Measurements from ENCODE around the gene CCDC9B.

The CCDC9B gene

GRCh38 chr15:40340740-40341400 lies at the start of gene CCDC9B:
CCDC9B (minus strand) TSS chr15:40340939; CDS start chr15:40340819, 120 bp downstream.
- Histone ChIP-seq H3K27ac (ENCODE audit: low read length) (no peak within 1 kb of the TSS), H3K9me3 (ENCODE audit: insufficient read depth, low read depth, low read length) (no peaks in the 10 kb centered on the region), H3K27me3 (ENCODE audit: insufficient read depth, low read length) (peaks cover 9% of the 10 kb centered on the region; the same call in 1 of the 2 replicates), H3K4me1 (ENCODE audit: insufficient read depth, low read length) (peaks cover 7% of the 10 kb centered on the region; the same call in 1 of the 2 replicates), H3K36me3 (ENCODE audit: insufficient read depth, low read depth, low read length) (no peaks in the 10 kb centered on the region), H3K9ac (ENCODE audit: low read depth, low read length) (peak within 1 kb of the TSS; percentile 32; the same call in 1 of the 2 replicates), H3K4me3 (ENCODE audit: low read length) (no peak within 1 kb of the TSS)

GRCh38 chr15:40389824-40390595 lies 49.3 kb upstream of the CCDC9B start:
- H3K4me1 ChIP-seq (ENCODE audit: insufficient read depth, low read length) = no peaks in the 10 kb centered on the region
- H3K4me3 ChIP-seq (ENCODE audit: low read length) = no peak overlapping the region
- no peaks in the 10 kb centered on the region for H3K27me3 ChIP-seq (ENCODE audit: insufficient read depth, low read length)
- peaks cover 93% of the 10 kb centered on the region for H3K36me3 ChIP-seq (ENCODE audit: insufficient read depth, low read depth, low read length)
- no peak overlapping the region for H3K9ac ChIP-seq (ENCODE audit: low read depth, low read length)
- peaks cover 3% of the 10 kb centered on the region; the same call in 1 of the 2 replicates for H3K9me3 ChIP-seq (ENCODE audit: insufficient read depth, low read depth, low read length)
- no peak overlapping the region for H3K27ac ChIP-seq (ENCODE audit: low read length)

GRCh38 chr15:40388941-40389823 lies 48.4 kb upstream of the CCDC9B start:
- H3K9me3 ChIP-seq (ENCODE audit: insufficient read depth, low read depth, low read length) = peaks cover 3% of the 10 kb centered on the region; the same call in 1 of the 2 replicates
- H3K36me3 ChIP-seq (ENCODE audit: insufficient read depth, low read depth, low read length) = peaks cover 96% of the 10 kb centered on the region

GRCh38 chr15:40386480-40386879 lies 45.7 kb upstream of the CCDC9B start:
- Histone ChIP-seq H3K27ac (ENCODE audit: low read length) (no peak overlapping the region), H3K4me1 (ENCODE audit: insufficient read depth, low read length) (0 out of 2 replicates have a peak, but pooled peaks cover 6% of the 10 kb centered on the region), H3K9ac (ENCODE audit: low read depth, low read length) (no peak overlapping the region), H3K36me3 (ENCODE audit: insufficient read depth, low read depth, low read length) (peaks cover 69% of the 10 kb centered on the region), H3K9me3 (ENCODE audit: insufficient read depth, low read depth, low read length) (peaks cover 3% of the 10 kb centered on the region; the same call in 1 of the 2 replicates), H3K4me3 (ENCODE audit: low read length) (no peak overlapping the region), H3K27me3 (ENCODE audit: insufficient read depth, low read length) (no peaks in the 10 kb centered on the region)

More at GRCh38 chr15:40388941-40389823, 48.4 kb upstream of the CCDC9B start:
- H3K4me3 ChIP-seq (ENCODE audit: low read length) = no peak overlapping the region
- no peaks in the 10 kb centered on the region for H3K27me3 ChIP-seq (ENCODE audit: insufficient read depth, low read length)
- no peak overlapping the region for H3K9ac ChIP-seq (ENCODE audit: low read depth, low read length)
- no peaks in the 10 kb centered on the region for H3K4me1 ChIP-seq (ENCODE audit: insufficient read depth, low read length)
- no peak overlapping the region for H3K27ac ChIP-seq (ENCODE audit: low read length)

GRCh38 chr15:40382580-40383456 lies 42.1 kb upstream of the CCDC9B start, which contains the start of gene KNSTRN:
KNSTRN (plus strand) TSS chr15:40382721; CDS start chr15:40382836, 115 bp downstream.
- Histone ChIP-seq H3K9me3 (ENCODE audit: insufficient read depth, low read depth, low read length) (peaks cover 3% of the 10 kb centered on the region; the same call in 1 of the 2 replicates), H3K4me1 (ENCODE audit: insufficient read depth, low read length) (0 out of 2 replicates have a peak, but pooled peaks cover 6% of the 10 kb centered on the region), H3K27me3 (ENCODE audit: insufficient read depth, low read length) (no peaks in the 10 kb centered on the region), H3K36me3 (ENCODE audit: insufficient read depth, low read depth, low read length) (peaks cover 33% of the 10 kb centered on the region), H3K27ac (ENCODE audit: low read length) (no peak within 1 kb of the TSS), H3K4me3 (ENCODE audit: low read length) (peak within 1 kb of the TSS; percentile 92), H3K9ac (ENCODE audit: low read depth, low read length) (peak within 1 kb of the TSS; percentile 89)

GRCh38 chr15:40381818-40382529 lies 41.2 kb upstream of the CCDC9B start:
- no peaks in the 10 kb centered on the region for H3K27me3 ChIP-seq (ENCODE audit: insufficient read depth, low read length)
- H3K36me3 ChIP-seq (ENCODE audit: insufficient read depth, low read depth, low read length) = peaks cover 24% of the 10 kb centered on the region
- peak overlapping the region; percentile 92 for H3K4me3 ChIP-seq (ENCODE audit: low read length)
- H3K9me3 ChIP-seq (ENCODE audit: insufficient read depth, low read depth, low read length) = peaks cover 1% of the 10 kb centered on the region; the same call in 1 of the 2 replicates
- no peak overlapping the region for H3K27ac ChIP-seq (ENCODE audit: low read length)
- H3K9ac ChIP-seq (ENCODE audit: low read depth, low read length) = peak overlapping the region; percentile 63; the same call in 1 of the 2 replicates
- H3K4me1 ChIP-seq (ENCODE audit: insufficient read depth, low read length) = 0 out of 2 replicates have a peak, but pooled peaks cover 6% of the 10 kb centered on the region

GRCh38 chr15:40380636-40381035 lies 39.9 kb upstream of the CCDC9B start:
- H3K27ac ChIP-seq (ENCODE audit: low read length) = no peak overlapping the region

GRCh38 chr15:40379853-40380252 lies 39.1 kb upstream of the CCDC9B start:
- H3K27me3 ChIP-seq (ENCODE audit: insufficient read depth, low read length) = no peaks in the 10 kb centered on the region
- H3K4me1 ChIP-seq (ENCODE audit: insufficient read depth, low read length) = 0 out of 2 replicates have a peak, but pooled peaks cover 6% of the 10 kb centered on the region
- H3K9me3 ChIP-seq (ENCODE audit: insufficient read depth, low read depth, low read length) = no peaks in the 10 kb centered on the region
- no peak overlapping the region for H3K27ac ChIP-seq (ENCODE audit: low read length)
- no peak overlapping the region for H3K9ac ChIP-seq (ENCODE audit: low read depth, low read length)
- peaks cover 5% of the 10 kb centered on the region; the same call in 1 of the 2 replicates for H3K36me3 ChIP-seq (ENCODE audit: insufficient read depth, low read depth, low read length)
- no peak overlapping the region for H3K4me3 ChIP-seq (ENCODE audit: low read length)

More at GRCh38 chr15:40380636-40381035, 39.9 kb upstream of the CCDC9B start:
- Histone ChIP-seq H3K9me3 (ENCODE audit: insufficient read depth, low read depth, low read length) (no peaks in the 10 kb centered on the region), H3K9ac (ENCODE audit: low read depth, low read length) (no peak overlapping the region), H3K4me3 (ENCODE audit: low read length) (no peak overlapping the region), H3K36me3 (ENCODE audit: insufficient read depth, low read depth, low read length) (peaks cover 12% of the 10 kb centered on the region), H3K4me1 (ENCODE audit: insufficient read depth, low read length) (0 out of 2 replicates have a peak, but pooled peaks cover 6% of the 10 kb centered on the region), H3K27me3 (ENCODE audit: insufficient read depth, low read length) (no peaks in the 10 kb centered on the region)

- Histone ChIP-seq H3K36me3 (ENCODE audit: insufficient read depth, low read depth, low read length) (no peaks in the 10 kb centered on the region; the same call in 1 of the 2 replicates), H3K9me3 (ENCODE audit: insufficient read depth, low read depth, low read length) (no peaks in the 10 kb centered on the region), H3K9ac (ENCODE audit: low read depth, low read length) (no peak overlapping the region), H3K27ac (ENCODE audit: low read length) (no peak overlapping the region), H3K4me1 (ENCODE audit: insufficient read depth, low read length) (0 out of 2 replicates have a peak, but pooled peaks cover 6% of the 10 kb centered on the region), H3K4me3 (ENCODE audit: low read length) (no peak overlapping the region), H3K27me3 (ENCODE audit: insufficient read depth, low read length) (no peaks in the 10 kb centered on the region)
Observed at GRCh38 chr15:40379374-40379773, 38.6 kb upstream of the CCDC9B start.

GRCh38 chr15:40377606-40378005 lies 36.9 kb upstream of the CCDC9B start:
- H3K36me3 ChIP-seq (ENCODE audit: insufficient read depth, low read depth, low read length) = no peaks in the 10 kb centered on the region
- H3K4me1 ChIP-seq (ENCODE audit: insufficient read depth, low read length) = peaks cover 10% of the 10 kb centered on the region; the same call in 1 of the 2 replicates
- no peak overlapping the region for H3K27ac ChIP-seq (ENCODE audit: low read length)

More at GRCh38 chr15:40377606-40378005, 36.9 kb upstream of the CCDC9B start:
- H3K4me3 ChIP-seq (ENCODE audit: low read length) = no peak overlapping the region
- H3K9me3 ChIP-seq (ENCODE audit: insufficient read depth, low read depth, low read length) = no peaks in the 10 kb centered on the region
- no peak overlapping the region for H3K9ac ChIP-seq (ENCODE audit: low read depth, low read length)
- H3K27me3 ChIP-seq (ENCODE audit: insufficient read depth, low read length) = no peaks in the 10 kb centered on the region
